GM23338 (cell line): ENCODE results near the gene DPF3. TPM values are rescaled to one million over a fixed set of nuclear protein-coding genes. Genes with fewer than 3 reads are reported as not detected.

Experiments used
- ATAC-seq: fragments of 200-7000 bp; cut with Tn5 transposase; 3 replicates; pipeline ENCODE4 v1.9.1; 2020
- DNase-seq: peaks from one replicate; pipeline ENCODE4 v3.0.0-alpha.2; 2015; ENCODE audit warnings: low spot score
- H2AFZ ChIP-seq: fragments of 200-600 bp; sonication (generic); 2 replicates; pipeline ENCODE4 v1.8.0; 2016; ENCODE audit warnings: antibody characterized with exemption, mild to moderate bottlenecking, moderate library complexity
- H3F3A ChIP-seq: fragments of 200-600 bp; sonication (generic); replicated peaks from 2 replicates; pipeline ENCODE4 v1.8.0; 2017; ENCODE audit warnings: antibody characterized with exemption, mixed run types, low read depth
- H3K27ac ChIP-seq: fragments of 200-600 bp; sonication (generic); 2 replicates; pipeline ENCODE4 v1.6.1; 2016; ENCODE audit warnings: low read depth
- H3K27me3 ChIP-seq: fragments of 200-600 bp; sonication (generic); 2 replicates; pipeline ENCODE4 v1.8.0; 2016; ENCODE audit warnings: mild to moderate bottlenecking, mixed run types, moderate library complexity; ENCODE audit not compliant: insufficient read depth
- H3K36me3 ChIP-seq: fragments of 200-600 bp; sonication (generic); 2 replicates; pipeline ENCODE4 v1.8.0; 2016; ENCODE audit warnings: mild to moderate bottlenecking; ENCODE audit not compliant: insufficient read depth
- H3K4me1 ChIP-seq: fragments of 200-600 bp; sonication (generic); 2 replicates; pipeline ENCODE4 v1.8.0; 2016; ENCODE audit warnings: mild to moderate bottlenecking, moderate library complexity; ENCODE audit not compliant: insufficient read depth
- H3K4me2 ChIP-seq: fragments of 200-600 bp; sonication (generic); 2 replicates; pipeline ENCODE4 v1.7.1; 2017; ENCODE audit warnings: mixed run types
- H3K4me3 ChIP-seq: fragments of 200-600 bp; sonication (generic); 2 replicates; pipeline ENCODE4 v1.6.1; 2016; ENCODE audit warnings: mixed run types
- H3K79me2 ChIP-seq: fragments of 200-600 bp; sonication (generic); replicated peaks from 2 replicates; pipeline ENCODE4 v1.8.0; 2017; ENCODE audit warnings: mild to moderate bottlenecking; ENCODE audit not compliant: insufficient read depth
- H3K9me2 ChIP-seq: fragments of 200-600 bp; sonication (generic); 2 replicates; pipeline ENCODE4 v1.8.0; 2017; ENCODE audit not compliant: insufficient read depth
- H4K20me1 ChIP-seq: fragments of 200-600 bp; sonication (generic); replicated peaks from 2 replicates; pipeline ENCODE4 v1.8.0; 2017; ENCODE audit warnings: mild to moderate bottlenecking; ENCODE audit not compliant: insufficient read depth
- H3K27ac Mint-ChIP-seq: 2 replicates; pipeline ENCODE4 v1.8.0; 2020; ENCODE audit warnings: inconsistent platforms, mild to moderate bottlenecking, moderate library complexity, mixed read lengths
- H3K27me3 Mint-ChIP-seq: 3 replicates; pipeline ENCODE4 v1.8.0; 2022; ENCODE audit warnings: low read depth, mild to moderate bottlenecking, moderate library complexity, mixed read lengths, inconsistent platforms; ENCODE audit not compliant: insufficient read depth, poor library complexity
- H3K36me3 Mint-ChIP-seq: 3 replicates; pipeline ENCODE4 v1.8.0; 2021; ENCODE audit warnings: low read depth, mild to moderate bottlenecking, inconsistent platforms, moderate library complexity, mixed read lengths
- H3K4me1 Mint-ChIP-seq: 3 replicates; pipeline ENCODE4 v1.8.0; 2020; ENCODE audit warnings: mild to moderate bottlenecking, inconsistent platforms, mixed read lengths
- H3K4me3 Mint-ChIP-seq: 3 replicates; pipeline ENCODE4 v1.8.0; 2021; ENCODE audit warnings: moderate library complexity, mild to moderate bottlenecking, inconsistent platforms, mixed read lengths
- H3K9me3 Mint-ChIP-seq: 3 replicates; pipeline ENCODE4 v1.8.0; 2020; ENCODE audit warnings: moderate library complexity, mild to moderate bottlenecking, inconsistent platforms, mixed read lengths
- CREB1 ChIP-seq: fragments of 250-450 bp; sonication (Bioruptor Pico); IDR thresholded peaks from 2 replicates; pipeline ENCODE4 v1.5.0; 2020; ENCODE audit warnings: low read depth, mild to moderate bottlenecking, moderate library complexity
- EZH2 ChIP-seq: fragments of 200-600 bp; sonication (generic); IDR thresholded peaks from one replicate; pipeline ENCODE4 v1.8.0; 2017; ENCODE audit warnings: antibody characterized with exemption, mild to moderate bottlenecking, low read depth; ENCODE audit not compliant: unreplicated experiment
- EZH2phosphoT487 ChIP-seq: fragments of 200-600 bp; sonication (generic); IDR thresholded peaks from one replicate; pipeline ENCODE4 v1.8.1; 2018; ENCODE audit warnings: antibody characterized with exemption; ENCODE audit not compliant: unreplicated experiment
- JUNB ChIP-seq: IDR thresholded peaks from one replicate; pipeline ENCODE4 v1.6.1; 2016; ENCODE audit warnings: antibody characterized with exemption; ENCODE audit not compliant: unreplicated experiment
- STAT1 ChIP-seq: IDR thresholded peaks from one replicate; pipeline ENCODE4 v1.6.1; 2016; ENCODE audit warnings: antibody characterized with exemption; ENCODE audit not compliant: unreplicated experiment
- ZNF331 ChIP-seq: fragments of 250-450 bp; sonication (Bioruptor Pico); IDR thresholded peaks from 2 replicates; pipeline ENCODE4 v1.5.0; 2020; ENCODE audit warnings: low read depth, mild to moderate bottlenecking, moderate library complexity
- polyA plus RNA-seq: library from polyadenylated mRNA; unstranded; fragments of >200 nt; fragmentation: Nextera tagmentation; extraction: Ambion mirVana; gene quantifications from 2 replicates; pipeline ENCODE4 v1.2.1, GENCODE V29; 2016
- total RNA-seq: library from RNA; depleted of rRNA; stranded (reverse); fragments of >200 nt; shearing (Covaris generic); gene quantifications from 2 replicates; pipeline ENCODE4 v1.2.3, GENCODE V29; 2014
- TF ChIP-seq, protein P1 (sequence below): IDR thresholded peaks from one replicate; pipeline ENCODE4 v1.6.1; 2018; ENCODE audit warnings: antibody characterized with exemption; ENCODE audit not compliant: unreplicated experiment
- TF ChIP-seq, protein P2 (sequence below), 2 experiments: fragments of 200-600 bp in 1 of 2; sonication (generic) in 1 of 2; conservative IDR thresholded peaks; 2 replicates each; pipeline versions ENCODE4 v1.5.1 to v1.6.1; 2016 to 2017; ENCODE audit warnings: antibody characterized with exemption in 2 of 2, low read depth in 2 of 2, mild to moderate bottlenecking in 2 of 2, moderate library complexity in 1 of 2

The DPF3 gene
- total and polyA plus RNA-seq, 2 experiments from 2014 or later, result 0.18 to 1.0 TPM

DNA sequence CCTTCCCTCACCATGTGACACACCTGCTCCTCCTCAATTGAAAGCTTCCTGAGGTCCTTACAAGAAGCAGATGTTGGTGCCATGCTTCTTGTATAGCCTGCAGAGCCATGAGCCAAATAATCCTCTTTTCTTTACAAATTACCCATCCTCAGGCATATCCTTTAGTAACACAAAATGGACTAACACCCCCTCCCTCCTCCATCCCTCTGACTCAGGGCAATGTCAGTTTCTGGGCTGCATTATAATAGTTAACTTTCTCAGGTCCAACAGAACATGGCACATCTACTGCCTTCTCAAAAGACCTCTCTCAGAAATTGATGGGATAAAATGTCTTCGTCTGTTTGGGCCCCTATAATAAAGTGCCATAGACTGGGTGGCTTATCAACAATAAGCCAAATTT lies 287.0 kb downstream of the DPF3 start:
- TF ChIP-seq CREB1 (CRISPR knock-in tag), result no peak
- H3K27ac Mint-ChIP-seq, result no peak overlapping the region
- DNase-seq (no peak), ATAC-seq (no peak)
- Histone ChIP-seq H4K20me1 (no peaks in the 10 kb centered on the region), H3K4me2 (no peak overlapping the region), H3K27me3 (no peaks in the 10 kb centered on the region), H3K4me3 (no peak overlapping the region), H3K79me2 (no peaks in the 10 kb centered on the region), H3K27ac (no peak overlapping the region), H3K9me2 (peaks cover 10% of the 10 kb centered on the region; the same call in 1 of the 2 replicates), H3K4me1 (no peaks in the 10 kb centered on the region), H3F3A (no peaks in the 10 kb centered on the region), H3K36me3 (no peaks in the 10 kb centered on the region), H2AFZ (no peak overlapping the region)
- H3K27me3 Mint-ChIP-seq, result peaks cover 3% of the 10 kb centered on the region
- no peaks in the 10 kb centered on the region for H3K9me3 Mint-ChIP-seq
- peaks cover 13% of the 10 kb centered on the region; the same call in 2 of the 3 replicates for H3K4me1 Mint-ChIP-seq
- H3K36me3 Mint-ChIP-seq, result no peaks in the 10 kb centered on the region
- no peak overlapping the region for H3K4me3 Mint-ChIP-seq

DNA sequence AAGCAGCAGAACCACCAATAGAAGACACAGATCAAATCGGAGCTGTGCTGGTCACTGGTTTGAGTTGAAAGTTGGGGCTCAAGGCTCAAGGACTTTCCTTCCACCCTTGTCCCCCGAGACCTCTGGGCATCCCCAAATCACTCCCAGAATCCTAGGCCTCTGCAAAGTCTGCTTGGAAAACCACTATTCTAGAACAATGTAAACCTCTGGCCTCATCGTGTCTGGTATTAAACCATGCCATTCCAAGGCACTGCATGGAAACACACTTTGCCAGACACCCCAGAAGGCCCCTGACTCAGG lies 288.0 kb downstream of the DPF3 start:
- no peak for TF ChIP-seq STAT1
- no peak for TF ChIP-seq CREB1 (CRISPR knock-in tag)
- TF ChIP-seq EZH2phosphoT487, result no peak
- TF ChIP-seq, protein P1, sequence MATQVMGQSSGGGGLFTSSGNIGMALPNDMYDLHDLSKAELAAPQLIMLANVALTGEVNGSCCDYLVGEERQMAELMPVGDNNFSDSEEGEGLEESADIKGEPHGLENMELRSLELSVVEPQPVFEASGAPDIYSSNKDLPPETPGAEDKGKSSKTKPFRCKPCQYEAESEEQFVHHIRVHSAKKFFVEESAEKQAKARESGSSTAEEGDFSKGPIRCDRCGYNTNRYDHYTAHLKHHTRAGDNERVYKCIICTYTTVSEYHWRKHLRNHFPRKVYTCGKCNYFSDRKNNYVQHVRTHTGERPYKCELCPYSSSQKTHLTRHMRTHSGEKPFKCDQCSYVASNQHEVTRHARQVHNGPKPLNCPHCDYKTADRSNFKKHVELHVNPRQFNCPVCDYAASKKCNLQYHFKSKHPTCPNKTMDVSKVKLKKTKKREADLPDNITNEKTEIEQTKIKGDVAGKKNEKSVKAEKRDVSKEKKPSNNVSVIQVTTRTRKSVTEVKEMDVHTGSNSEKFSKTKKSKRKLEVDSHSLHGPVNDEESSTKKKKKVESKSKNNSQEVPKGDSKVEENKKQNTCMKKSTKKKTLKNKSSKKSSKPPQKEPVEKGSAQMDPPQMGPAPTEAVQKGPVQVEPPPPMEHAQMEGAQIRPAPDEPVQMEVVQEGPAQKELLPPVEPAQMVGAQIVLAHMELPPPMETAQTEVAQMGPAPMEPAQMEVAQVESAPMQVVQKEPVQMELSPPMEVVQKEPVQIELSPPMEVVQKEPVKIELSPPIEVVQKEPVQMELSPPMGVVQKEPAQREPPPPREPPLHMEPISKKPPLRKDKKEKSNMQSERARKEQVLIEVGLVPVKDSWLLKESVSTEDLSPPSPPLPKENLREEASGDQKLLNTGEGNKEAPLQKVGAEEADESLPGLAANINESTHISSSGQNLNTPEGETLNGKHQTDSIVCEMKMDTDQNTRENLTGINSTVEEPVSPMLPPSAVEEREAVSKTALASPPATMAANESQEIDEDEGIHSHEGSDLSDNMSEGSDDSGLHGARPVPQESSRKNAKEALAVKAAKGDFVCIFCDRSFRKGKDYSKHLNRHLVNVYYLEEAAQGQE, result no peak
- TF ChIP-seq JUNB, result no peak
- ATAC-seq (no peak), DNase-seq (no peak)
- Histone ChIP-seq H3K4me2 (no peak overlapping the region), H3K9me2 (peaks cover 10% of the 10 kb centered on the region; the same call in 1 of the 2 replicates), H4K20me1 (no peaks in the 10 kb centered on the region), H3K4me1 (no peaks in the 10 kb centered on the region), H3K27ac (no peak overlapping the region), H3K79me2 (no peaks in the 10 kb centered on the region), H3K4me3 (no peak overlapping the region), H3K36me3 (no peaks in the 10 kb centered on the region), H2AFZ (no peak overlapping the region), H3K27me3 (no peaks in the 10 kb centered on the region), H3F3A (no peaks in the 10 kb centered on the region)
- peaks cover 20% of the 10 kb centered on the region for H3K4me1 Mint-ChIP-seq
- no peaks in the 10 kb centered on the region for H3K9me3 Mint-ChIP-seq
- peaks cover 3% of the 10 kb centered on the region for H3K27me3 Mint-ChIP-seq
- no peak overlapping the region for H3K27ac Mint-ChIP-seq
- no peaks in the 10 kb centered on the region for H3K36me3 Mint-ChIP-seq
- no peak overlapping the region for H3K4me3 Mint-ChIP-seq

DNA sequence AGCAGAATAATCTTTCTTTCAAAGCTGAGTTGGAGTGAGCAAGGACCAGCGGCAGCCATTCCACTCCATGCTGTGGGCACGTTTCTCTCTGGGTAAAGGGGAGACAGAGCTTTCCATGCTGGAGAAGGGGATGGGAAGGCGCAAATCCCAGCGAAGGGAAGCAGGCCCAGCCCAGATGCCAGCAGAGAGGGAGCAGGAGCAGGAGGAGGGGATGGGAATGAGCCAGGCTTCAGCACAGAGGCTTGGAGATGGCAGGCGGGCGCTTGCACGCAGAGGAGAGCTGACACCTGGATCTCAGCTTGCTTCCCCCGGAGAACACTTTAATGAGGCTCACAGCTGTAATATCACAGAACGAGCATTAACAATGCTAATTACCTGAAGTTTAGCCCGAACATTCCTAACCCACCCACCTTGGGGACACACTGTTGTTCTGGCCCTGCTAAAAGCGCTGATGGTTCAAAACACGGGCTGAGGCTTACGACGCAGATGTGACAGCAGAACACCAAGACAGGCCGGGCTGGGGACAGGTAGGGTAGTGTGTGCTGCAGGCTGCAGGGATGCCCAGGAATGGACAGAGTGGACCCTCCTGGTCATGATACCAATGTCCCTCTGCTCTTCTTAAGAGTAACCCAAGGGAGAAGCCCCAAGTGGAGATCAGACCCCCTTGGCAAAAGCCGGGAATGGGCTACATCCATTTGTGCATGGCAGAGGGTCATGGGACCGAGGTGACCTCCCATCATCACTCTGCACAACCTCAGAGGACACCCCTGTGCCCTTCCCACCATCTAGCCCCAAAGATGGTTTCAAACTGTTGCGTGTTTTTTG lies 288.6 kb downstream of the DPF3 start:
- Histone ChIP-seq H3K27ac (no peak overlapping the region), H3K4me1 (no peaks in the 10 kb centered on the region; the same call in 1 of the 2 replicates), H3K4me3 (no peak overlapping the region), H3K36me3 (no peaks in the 10 kb centered on the region), H2AFZ (no peak overlapping the region), H3K4me2 (no peak overlapping the region), H3K9me2 (peaks cover 10% of the 10 kb centered on the region; the same call in 1 of the 2 replicates), H4K20me1 (no peaks in the 10 kb centered on the region), H3K27me3 (no peaks in the 10 kb centered on the region), H3F3A (no peaks in the 10 kb centered on the region), H3K79me2 (no peaks in the 10 kb centered on the region)
- Mint-ChIP-seq H3K4me1 (peaks cover 24% of the 10 kb centered on the region), H3K27me3 (peaks cover 4% of the 10 kb centered on the region), H3K4me3 (no peak overlapping the region), H3K9me3 (no peaks in the 10 kb centered on the region), H3K27ac (no peak overlapping the region), H3K36me3 (no peaks in the 10 kb centered on the region)
- ATAC-seq, result no peak
- DNase-seq, result no peak
- no peak for TF ChIP-seq ZNF331
- TF ChIP-seq, protein P1, result no peak
- TF ChIP-seq EZH2, result no peak
- TF ChIP-seq, protein P2, sequence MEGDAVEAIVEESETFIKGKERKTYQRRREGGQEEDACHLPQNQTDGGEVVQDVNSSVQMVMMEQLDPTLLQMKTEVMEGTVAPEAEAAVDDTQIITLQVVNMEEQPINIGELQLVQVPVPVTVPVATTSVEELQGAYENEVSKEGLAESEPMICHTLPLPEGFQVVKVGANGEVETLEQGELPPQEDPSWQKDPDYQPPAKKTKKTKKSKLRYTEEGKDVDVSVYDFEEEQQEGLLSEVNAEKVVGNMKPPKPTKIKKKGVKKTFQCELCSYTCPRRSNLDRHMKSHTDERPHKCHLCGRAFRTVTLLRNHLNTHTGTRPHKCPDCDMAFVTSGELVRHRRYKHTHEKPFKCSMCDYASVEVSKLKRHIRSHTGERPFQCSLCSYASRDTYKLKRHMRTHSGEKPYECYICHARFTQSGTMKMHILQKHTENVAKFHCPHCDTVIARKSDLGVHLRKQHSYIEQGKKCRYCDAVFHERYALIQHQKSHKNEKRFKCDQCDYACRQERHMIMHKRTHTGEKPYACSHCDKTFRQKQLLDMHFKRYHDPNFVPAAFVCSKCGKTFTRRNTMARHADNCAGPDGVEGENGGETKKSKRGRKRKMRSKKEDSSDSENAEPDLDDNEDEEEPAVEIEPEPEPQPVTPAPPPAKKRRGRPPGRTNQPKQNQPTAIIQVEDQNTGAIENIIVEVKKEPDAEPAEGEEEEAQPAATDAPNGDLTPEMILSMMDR (conservative IDR thresholded peaks at IDR 0.05; ENCODE audit: low read depth in 2 of 2), result no peak
